C4-2B (cell line): ENCODE data around the gene HEATR5B.

Source experiments
- H3K27ac ChIP-seq: fragments of 450-650 bp; 2 replicates; pipeline ENCODE4 v1.5.1; 2017
- ZFX ChIP-seq: fragments of 450-650 bp; IDR thresholded peaks from 2 replicates; pipeline ENCODE4 v1.6.1; 2017
- TF ChIP-seq, protein P1 (sequence below): fragments of 450-650 bp; conservative IDR thresholded peaks from 2 replicates; pipeline ENCODE4 v1.5.1; 2017; ENCODE audit warnings: mild to moderate bottlenecking

HEATR5B gene

DNA sequence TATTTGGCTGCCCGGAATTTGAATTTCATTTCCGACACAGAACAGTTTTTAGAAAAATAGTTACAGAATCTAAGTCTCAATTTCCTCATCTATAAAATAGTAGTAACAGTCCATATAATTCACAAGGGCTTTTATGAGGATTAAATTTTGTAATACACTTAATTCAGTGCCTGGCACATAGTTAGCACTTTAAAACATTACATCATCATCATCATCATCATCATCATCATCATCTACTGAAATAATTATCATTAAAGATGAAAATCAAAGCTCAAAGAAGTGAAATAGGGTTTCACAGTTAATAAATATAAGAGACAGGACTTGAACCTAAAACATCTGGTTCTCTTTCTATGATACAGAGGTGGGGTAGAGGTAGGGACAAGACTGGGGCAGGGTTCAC, 13.2 kb downstream of the HEATR5B start:
- H3K27ac ChIP-seq: no peak overlapping the region
- TF ChIP-seq, protein P1, sequence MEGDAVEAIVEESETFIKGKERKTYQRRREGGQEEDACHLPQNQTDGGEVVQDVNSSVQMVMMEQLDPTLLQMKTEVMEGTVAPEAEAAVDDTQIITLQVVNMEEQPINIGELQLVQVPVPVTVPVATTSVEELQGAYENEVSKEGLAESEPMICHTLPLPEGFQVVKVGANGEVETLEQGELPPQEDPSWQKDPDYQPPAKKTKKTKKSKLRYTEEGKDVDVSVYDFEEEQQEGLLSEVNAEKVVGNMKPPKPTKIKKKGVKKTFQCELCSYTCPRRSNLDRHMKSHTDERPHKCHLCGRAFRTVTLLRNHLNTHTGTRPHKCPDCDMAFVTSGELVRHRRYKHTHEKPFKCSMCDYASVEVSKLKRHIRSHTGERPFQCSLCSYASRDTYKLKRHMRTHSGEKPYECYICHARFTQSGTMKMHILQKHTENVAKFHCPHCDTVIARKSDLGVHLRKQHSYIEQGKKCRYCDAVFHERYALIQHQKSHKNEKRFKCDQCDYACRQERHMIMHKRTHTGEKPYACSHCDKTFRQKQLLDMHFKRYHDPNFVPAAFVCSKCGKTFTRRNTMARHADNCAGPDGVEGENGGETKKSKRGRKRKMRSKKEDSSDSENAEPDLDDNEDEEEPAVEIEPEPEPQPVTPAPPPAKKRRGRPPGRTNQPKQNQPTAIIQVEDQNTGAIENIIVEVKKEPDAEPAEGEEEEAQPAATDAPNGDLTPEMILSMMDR: no peak
- no peak for TF ChIP-seq ZFX

DNA sequence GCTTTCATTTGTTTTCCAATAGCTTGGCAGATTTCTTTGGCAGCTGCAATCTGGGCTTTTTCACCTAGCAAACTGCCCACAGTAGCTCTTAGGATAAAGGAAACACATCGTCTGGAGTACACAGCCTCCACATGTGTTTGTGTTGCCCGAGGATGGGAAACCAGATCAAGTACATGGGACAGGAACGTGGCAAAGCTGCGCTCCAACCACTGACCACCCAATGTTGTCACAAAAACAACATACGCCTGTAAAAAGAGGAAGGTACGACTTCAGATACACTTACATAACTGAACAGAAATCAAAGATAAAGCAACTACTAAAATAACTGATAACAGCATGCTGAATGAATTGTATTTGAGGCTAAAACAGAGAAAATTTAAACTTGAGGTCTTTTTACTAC, 15.5 kb downstream of the HEATR5B start:
- TF ChIP-seq, protein P1: no peak
- TF ChIP-seq ZFX: no peak
- no peak overlapping the region for H3K27ac ChIP-seq

DNA sequence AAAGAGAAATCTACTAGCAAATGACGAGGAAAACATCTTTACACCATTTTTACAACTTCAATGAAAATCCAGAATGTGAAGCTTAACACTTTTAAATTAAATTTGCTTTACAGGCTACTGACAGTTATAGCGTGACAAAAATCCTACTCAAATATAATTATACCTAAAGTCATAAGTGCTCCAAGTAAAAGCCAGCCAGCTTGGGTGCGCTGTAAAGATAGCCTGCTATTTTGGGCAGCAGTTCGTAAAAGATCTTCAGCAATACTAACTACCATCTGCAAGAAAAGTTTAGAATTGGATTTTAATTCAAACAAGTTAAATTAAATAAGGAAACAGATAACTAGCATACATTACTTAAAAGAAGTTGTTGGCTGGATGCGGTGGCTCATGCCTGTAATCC, 22.4 kb downstream of the HEATR5B start:
- no peak overlapping the region for H3K27ac ChIP-seq
- TF ChIP-seq ZFX: no peak
- TF ChIP-seq, protein P1: no peak

DNA sequence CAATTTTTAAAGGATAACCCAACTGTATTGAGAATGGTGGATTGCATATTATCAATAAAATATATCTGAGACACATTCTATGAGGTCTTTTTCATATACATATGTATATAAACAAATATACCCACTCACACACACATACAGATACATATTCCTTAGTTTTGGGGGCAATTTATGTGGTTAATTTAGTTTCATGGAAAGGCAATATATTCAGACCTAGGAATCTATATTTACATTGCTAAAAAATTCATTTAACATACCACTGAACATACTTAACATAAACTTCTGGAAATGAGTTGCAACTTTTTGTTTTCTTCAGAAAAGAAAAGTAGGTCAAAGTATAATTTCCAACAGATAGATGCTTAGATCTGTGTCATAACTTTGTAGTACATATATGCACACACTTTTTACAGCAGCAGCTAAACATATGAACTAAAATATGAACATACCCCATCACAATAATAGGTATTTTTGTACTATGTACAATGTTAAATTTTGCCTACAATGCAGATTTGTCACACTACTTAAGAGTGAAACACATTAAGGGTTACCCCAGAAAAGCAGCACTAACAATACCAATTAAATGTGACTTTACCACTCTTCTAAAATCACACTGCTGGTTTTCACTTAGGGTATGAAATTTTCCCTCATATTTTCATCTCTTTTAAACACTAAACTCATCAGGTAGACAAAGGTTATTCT, 23.0 kb downstream of the HEATR5B start:
- TF ChIP-seq, protein P1: no peak
- no peak for TF ChIP-seq ZFX

DNA sequence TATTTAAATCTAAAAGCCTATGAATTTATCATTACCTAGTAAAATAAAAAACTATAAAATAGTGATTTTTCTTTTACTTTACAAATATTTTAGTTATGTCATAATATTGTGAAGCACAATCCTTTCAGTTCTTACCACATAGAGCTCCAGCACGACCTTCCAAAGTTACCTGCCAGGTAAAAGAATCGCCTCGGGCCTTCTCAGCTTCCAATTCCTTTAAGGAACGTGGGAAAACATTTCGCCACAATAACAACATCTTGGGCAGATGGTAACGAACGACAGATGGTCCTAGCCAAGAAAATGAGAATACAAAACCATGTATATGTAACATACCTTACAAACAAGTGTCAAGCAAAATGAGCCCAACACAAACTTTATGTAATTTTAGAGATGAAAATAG, 23.7 kb downstream of the HEATR5B start:
- no peak for TF ChIP-seq ZFX
- TF ChIP-seq, protein P1: no peak
- H3K27ac ChIP-seq: no peak overlapping the region

More for the DNA sequence above, 23.0 kb downstream of the HEATR5B start:
- no peak overlapping the region for H3K27ac ChIP-seq

DNA sequence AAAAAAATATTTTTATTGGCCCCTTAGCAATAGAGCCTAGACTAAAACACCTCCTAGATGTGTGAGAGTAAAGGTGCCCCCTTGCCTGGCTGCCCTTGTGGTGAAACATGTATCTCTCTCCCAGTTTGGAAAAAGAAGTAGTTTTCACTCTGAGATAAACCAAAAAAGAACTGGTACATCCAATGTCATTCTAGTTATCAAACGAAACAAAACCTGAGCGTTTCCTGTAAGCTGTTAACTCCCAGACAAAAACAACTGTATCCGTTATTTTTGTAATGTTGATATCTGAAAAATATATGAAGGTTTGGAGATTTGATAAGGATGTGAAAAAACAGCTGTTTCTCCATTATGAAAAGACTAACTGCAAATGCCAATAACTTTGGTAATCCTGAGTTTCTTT, 24.3 kb downstream of the HEATR5B start:
- TF ChIP-seq ZFX: no peak
- TF ChIP-seq, protein P1: no peak
- no peak overlapping the region for H3K27ac ChIP-seq

DNA sequence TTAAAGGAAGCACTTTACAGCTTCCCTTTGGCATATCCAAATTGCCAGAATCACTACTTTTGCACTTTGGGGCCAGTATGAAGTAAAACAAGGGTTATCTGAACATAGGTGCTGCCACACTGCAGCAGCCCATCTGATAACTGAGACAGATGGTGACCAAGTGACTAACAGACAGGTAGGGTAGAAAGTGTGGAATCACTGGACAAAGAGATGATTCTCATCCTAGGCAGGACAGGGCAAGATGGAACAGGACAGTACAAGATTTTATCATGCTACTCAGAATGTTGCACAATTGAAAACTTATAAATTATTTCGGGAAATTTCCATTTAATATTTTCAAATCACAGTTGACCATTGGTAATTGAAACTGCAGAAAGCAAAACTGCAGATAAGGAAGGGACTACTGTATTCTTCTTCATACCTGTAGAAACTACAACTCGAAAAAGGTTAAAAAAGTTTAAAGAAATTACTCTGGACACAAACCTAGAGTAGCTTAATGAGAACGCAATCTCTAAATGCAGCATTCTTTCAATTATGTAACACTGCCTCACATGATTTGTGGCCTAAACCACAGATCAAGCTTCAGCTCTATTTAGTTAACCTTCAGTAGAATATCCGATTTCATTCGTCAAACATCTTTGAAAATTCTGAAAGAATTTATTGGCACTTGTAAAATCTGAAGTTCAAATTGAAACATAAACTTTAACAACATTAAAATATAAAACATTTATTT, 31.4 kb downstream of the HEATR5B start:
- no peak for TF ChIP-seq ZFX
- TF ChIP-seq, protein P1: no peak
- no peak overlapping the region for H3K27ac ChIP-seq
